Astrocyte of the cerebellum (primary cell): Measurements from ENCODE around the gene FBXO8.
A peak's percentile ranks its signal among the peaks of the same experiment; 100 is the strongest.

Source experiments
- DNase-seq: peaks from one replicate; pipeline ENCODE4 v3.0.0-alpha.2; 2011; ENCODE audit warnings: low read depth
- H3K4me3 ChIP-seq: 2 replicates; pipeline ENCODE4 v1.5.1; 2011; ENCODE audit warnings: mild to moderate bottlenecking, low read depth, low read length, moderate library complexity
- CTCF ChIP-seq: IDR thresholded peaks from 2 replicates; pipeline ENCODE4 v1.5.1; 2012; ENCODE audit warnings: low read length, low read depth, moderate library complexity, mild to moderate bottlenecking; ENCODE audit errors: missing control alignments
- in situ Hi-C: cut with HindIII; loops from 2 replicates; pipeline ENCODE4 v1.10.0; 2017; ENCODE audit warnings: low sequenced_read_pairs

The FBXO8 gene

DNA sequence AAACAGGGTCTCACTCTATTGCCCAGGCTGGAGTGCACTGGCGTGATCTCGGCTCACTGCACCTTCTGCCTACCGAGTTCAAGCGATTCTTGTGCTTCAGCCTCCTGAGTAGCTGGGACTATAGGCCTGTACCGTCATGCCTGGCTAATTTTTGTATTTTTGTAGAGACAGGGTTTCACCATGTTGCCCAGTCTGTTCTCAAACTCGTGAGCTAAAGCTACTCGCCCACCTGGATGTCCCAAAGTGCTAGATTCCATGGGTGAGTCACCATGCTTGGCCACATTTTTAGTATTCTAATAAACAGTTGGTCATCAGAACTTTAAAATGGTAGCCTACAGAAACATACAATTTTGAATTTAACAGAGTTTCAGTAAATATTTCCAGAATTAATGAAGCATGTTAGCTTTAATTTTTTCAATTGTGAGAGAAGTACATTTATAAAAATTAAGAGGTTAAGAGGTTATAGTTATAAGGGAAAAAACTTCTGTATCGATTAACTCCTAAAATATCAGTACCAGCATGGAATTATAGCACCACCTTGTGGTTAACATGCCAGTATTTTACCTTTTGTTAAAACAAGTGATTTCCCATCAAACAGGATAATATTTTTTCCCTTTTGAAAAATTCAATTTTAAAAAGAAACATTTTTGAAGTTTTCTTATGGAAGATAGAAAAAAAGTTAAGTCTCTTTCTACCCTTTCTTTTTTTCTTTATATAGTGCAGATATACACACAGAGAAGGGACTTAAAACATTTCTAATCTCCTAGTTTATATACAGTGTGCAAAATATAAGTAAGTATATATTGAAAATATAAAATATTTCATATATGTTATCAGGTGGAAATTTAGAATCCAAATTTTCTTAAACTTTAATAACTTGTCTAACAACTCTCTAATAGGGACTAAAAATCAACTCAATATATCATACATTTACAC is 35.6 kb upstream of the FBXO8 start:
- in situ Hi-C loops = no loop called here
- peak; percentile 39 for TF ChIP-seq CTCF
- H3K4me3 ChIP-seq = no peak overlapping the region
- DNase-seq = no peak

DNA sequence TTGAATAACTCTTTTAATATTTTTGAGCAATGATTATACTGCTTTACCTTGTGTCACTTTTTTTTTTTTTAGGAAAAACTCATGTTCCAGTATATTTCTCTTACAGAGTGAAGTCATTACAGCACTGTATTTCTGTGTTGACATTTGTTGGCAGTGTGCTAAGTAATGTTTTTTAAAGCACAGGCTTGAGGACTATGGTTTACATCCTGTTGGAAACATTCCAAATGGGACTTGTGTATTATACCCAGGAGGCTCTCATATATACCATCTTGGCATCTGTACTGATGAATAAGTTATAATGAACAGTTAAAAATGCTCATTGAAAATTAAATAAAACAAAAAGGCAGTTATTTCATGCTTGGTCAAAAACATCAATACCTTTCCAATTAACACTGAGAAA is 34.1 kb upstream of the FBXO8 start:
- DNase-seq = no peak
- no peak for TF ChIP-seq CTCF
- in situ Hi-C loops = no loop called here

DNA sequence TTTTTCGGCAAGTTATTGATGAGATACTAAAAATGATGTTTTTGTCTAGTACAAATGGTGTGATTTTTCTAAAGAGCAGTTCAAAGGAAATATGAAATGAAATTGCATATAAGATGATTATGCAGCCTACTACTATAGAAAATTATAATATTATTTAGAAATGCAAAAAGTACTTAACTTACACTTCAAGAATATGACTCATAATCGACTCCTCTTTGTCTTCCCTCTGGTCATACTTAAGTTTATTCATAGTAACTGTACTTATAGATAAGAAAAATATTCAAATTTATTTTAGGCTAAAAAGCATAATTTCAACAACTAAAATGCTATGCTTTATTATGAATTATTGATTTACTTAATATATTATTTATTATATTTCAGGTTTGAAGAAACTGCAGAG is 33.5 kb upstream of the FBXO8 start:
- in situ Hi-C loops = no loop called here
- H3K4me3 ChIP-seq = no peak overlapping the region
- no peak for DNase-seq
- TF ChIP-seq CTCF = no peak

More for the DNA sequence above, 34.1 kb upstream of the FBXO8 start:
- no peak overlapping the region for H3K4me3 ChIP-seq

- no peak for DNase-seq
- in situ Hi-C loops = no loop called here
- TF ChIP-seq CTCF = no peak
- H3K4me3 ChIP-seq = no peak overlapping the region
Observed at GRCh38 chr4:174316546-174316945, 33.1 kb upstream of the FBXO8 start.

DNA sequence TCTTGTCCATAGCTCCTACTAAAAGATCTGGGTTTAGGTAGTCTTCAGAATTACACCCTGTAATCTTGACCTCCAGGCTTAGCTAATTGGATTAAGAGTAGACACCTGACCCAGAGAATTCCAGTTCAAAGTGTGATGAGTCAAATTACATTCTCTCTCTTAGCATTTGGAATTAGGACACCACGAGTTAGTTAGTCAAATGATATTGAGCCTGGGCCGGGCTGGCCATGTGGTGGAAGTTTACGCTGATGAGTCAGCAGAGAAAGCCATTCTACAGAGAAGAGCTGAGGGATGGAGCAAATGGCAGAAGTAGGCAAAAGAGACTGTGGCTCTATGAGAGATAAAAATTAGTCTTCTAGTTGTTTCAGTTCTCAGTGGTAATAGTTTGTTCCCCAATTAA is 31.3 kb upstream of the FBXO8 start:
- no peak overlapping the region for H3K4me3 ChIP-seq
- in situ Hi-C loops = no loop called here
- no peak for TF ChIP-seq CTCF
- no peak for DNase-seq

DNA sequence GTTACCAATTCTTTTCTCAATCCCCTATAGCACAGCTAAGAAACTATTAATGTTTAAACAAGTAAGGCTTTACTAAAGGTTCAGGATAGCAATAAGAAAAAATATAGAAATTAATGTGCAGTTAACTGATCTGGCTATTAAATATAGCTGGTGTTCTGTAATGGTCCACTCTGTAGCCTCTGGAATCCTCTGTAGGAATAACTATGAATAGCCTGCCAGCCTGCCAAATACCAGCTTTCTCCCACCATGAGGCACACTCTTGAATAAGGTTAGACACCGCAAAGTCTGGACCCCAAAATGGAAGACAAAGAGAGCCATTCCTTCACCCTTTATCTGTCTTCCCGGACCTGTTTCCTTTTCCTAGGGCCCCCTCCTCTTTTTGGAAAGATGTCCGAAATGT is 30.8 kb upstream of the FBXO8 start:
- no peak for DNase-seq
- in situ Hi-C loops = no loop called here
- TF ChIP-seq CTCF = no peak
- no peak overlapping the region for H3K4me3 ChIP-seq
